HG03139 (cell line): ENCODE measurements around the gene ANO9.

Experiments
- ATAC-seq: cut with Tn5 transposase; IDR thresholded peaks from one replicate; pipeline ENCODE4 v1.9.1; 2021; ENCODE audit not compliant: unreplicated experiment

Gene ANO9

GRCh38 chr11:372809-373715 is 68.7 kb downstream of the ANO9 start:
- no peak for ATAC-seq

- ATAC-seq: no peak
Measured at GRCh38 chr11:371716-372590, 69.9 kb downstream of the ANO9 start.

- ATAC-seq: no peak
Measured at GRCh38 chr11:371051-371450, 70.8 kb downstream of the ANO9 start.

GRCh38 chr11:370070-370941 is 71.5 kb downstream of the ANO9 start:
- ATAC-seq: no peak

GRCh38 chr11:369336-370018 is 72.3 kb downstream of the ANO9 start, which contains the start of gene B4GALNT4:
Gene B4GALNT4, plus strand, starts transcription at chr11:369499. Its CDS starts 305 bp downstream, at chr11:369804.
- ATAC-seq: no peak

GRCh38 chr11:368414-369335 is 73.1 kb downstream of the ANO9 start:
- no peak for ATAC-seq

- no peak for ATAC-seq
Measured at GRCh38 chr11:367956-368413, 73.8 kb downstream of the ANO9 start.
